ENCODE results near the gene BMPR1A. TPM values are rescaled to one million over a fixed set of nuclear protein-coding genes. Genes with fewer than 3 reads are reported as not detected.
A peak's percentile ranks its signal among the peaks of the same experiment; 100 is the strongest.

The BMPR1A gene
- total RNA-seq, 2 donors from 2014 or later = 53.9 to 58.1 TPM

- Histone ChIP-seq H3K36me3 (no peaks in the 10 kb centered on the region), H3K9me3 (no peaks in the 10 kb centered on the region), H3K27ac (peak overlapping the region; percentile 95 to 96), H3K4me1 (replicated peaks) (peaks cover 9% of the 10 kb centered on the region), H3K27me3 (replicated peaks; ENCODE audit: insufficient read depth) (no peaks in the 10 kb centered on the region), H3K4me3 (no peak overlapping the region)
- intact Hi-C loops (cut with DNase I) = loop anchor here (2.0 kb wide), 1 partner anchor 21 kb away; no protein-coding TSS in a partner anchor
- DNase-seq (ENCODE audit: low spot score) = peak; percentile 36
- TF ChIP-seq, protein P1, sequence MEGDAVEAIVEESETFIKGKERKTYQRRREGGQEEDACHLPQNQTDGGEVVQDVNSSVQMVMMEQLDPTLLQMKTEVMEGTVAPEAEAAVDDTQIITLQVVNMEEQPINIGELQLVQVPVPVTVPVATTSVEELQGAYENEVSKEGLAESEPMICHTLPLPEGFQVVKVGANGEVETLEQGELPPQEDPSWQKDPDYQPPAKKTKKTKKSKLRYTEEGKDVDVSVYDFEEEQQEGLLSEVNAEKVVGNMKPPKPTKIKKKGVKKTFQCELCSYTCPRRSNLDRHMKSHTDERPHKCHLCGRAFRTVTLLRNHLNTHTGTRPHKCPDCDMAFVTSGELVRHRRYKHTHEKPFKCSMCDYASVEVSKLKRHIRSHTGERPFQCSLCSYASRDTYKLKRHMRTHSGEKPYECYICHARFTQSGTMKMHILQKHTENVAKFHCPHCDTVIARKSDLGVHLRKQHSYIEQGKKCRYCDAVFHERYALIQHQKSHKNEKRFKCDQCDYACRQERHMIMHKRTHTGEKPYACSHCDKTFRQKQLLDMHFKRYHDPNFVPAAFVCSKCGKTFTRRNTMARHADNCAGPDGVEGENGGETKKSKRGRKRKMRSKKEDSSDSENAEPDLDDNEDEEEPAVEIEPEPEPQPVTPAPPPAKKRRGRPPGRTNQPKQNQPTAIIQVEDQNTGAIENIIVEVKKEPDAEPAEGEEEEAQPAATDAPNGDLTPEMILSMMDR (IDR thresholded peaks at IDR 0.05) = no peak
- TF ChIP-seq POLR2A (IDR thresholded peaks at IDR 0.05) (no peak), POLR2AphosphoS5 (IDR thresholded peaks at IDR 0.05) (no peak)
- WGBS = 53% methylated on average over 12 of the region's 12 CpGs
Measured at GRCh38 chr10:86753638-86754434, 2.6 kb upstream of the BMPR1A start.

DNA sequence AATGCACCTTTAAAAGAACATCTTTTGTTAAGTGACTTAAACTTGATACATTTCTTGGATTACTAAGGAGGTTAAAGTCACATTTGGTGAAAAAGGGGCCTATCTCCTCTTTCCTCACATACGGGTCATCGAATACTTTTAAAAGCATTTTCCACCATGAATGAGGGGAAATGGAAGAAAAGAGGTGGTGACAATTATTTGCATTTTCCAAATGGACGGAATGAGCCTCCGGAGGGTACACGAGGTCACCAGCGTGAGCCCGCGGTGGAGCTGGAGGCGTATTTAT is 1.0 kb upstream of the BMPR1A start:
- no peaks in the 10 kb centered on the region for H3K36me3 ChIP-seq
- no peaks in the 10 kb centered on the region for H3K9me3 ChIP-seq
- 2% methylated on average over 9 of the region's 9 CpGs for WGBS
- H3K27me3 ChIP-seq (replicated peaks; ENCODE audit: insufficient read depth) = no peaks in the 10 kb centered on the region
- intact Hi-C loops (cut with DNase I) = loop anchor here (2.0 to 5.0 kb wide), 3 partner anchors 23 to 147 kb away; no protein-coding TSS in a partner anchor
- H3K4me3 ChIP-seq = peak overlapping the region; percentile 82 to 91
- peak overlapping the region; percentile 95 to 96 for H3K27ac ChIP-seq
- DNase-seq (ENCODE audit: low spot score) = no peak
- TF ChIP-seq POLR2A (IDR thresholded peaks at IDR 0.05) (no peak), POLR2AphosphoS5 (IDR thresholded peaks at IDR 0.05) (peak; percentile 31)
- TF ChIP-seq, protein P1 (IDR thresholded peaks at IDR 0.05) = no peak
- peaks cover 9% of the 10 kb centered on the region for H3K4me1 ChIP-seq (replicated peaks)

DNA sequence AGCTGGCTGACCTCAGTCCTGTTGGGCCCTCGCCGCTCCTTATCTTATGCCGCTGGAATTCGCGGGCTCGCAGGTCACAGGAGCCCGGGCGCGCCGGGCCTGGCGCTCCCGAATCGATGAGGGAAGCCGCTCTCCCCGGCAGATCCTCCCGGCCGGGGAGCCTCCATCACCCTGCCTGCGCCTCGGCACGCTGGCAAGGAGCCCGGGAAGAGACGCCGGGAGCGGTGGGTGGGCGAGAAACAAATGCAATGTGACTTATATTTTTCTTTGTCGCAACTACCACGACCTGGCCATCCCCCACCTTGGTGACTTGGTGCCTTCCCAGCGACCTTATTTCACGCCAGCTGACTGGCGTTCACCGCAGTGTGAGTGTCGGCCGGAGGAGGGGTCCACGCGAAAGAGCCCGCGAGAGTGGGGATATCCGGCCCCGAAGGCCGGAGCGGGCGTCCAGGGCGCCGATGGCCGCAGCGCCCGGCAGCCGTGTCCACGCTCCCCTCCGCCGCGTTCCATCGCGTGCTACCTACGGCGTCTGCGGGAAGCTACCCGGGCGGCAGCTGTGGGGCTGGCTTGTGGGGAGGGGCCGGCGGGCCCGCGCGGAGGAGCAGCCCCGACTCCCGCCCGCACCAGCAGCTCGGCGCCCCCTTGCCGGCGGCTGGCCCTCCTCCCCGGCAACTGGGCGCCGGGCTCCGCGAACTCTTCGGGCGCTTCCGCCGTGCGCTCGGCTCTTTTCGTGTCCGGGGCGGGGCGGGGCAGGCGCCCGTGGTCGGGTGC is 494 bp upstream of the BMPR1A start:
- Histone ChIP-seq H3K36me3 (no peaks in the 10 kb centered on the region), H3K9me3 (no peaks in the 10 kb centered on the region), H3K4me3 (peak overlapping the region; percentile 82 to 91), H3K27ac (peak overlapping the region; percentile 95 to 96), H3K4me1 (replicated peaks) (peaks cover 9% of the 10 kb centered on the region), H3K27me3 (replicated peaks; ENCODE audit: insufficient read depth) (no peaks in the 10 kb centered on the region)
- WGBS = under 1% methylated on average over 61 of the region's 89 CpGs
- DNase-seq (ENCODE audit: low spot score) = peak; percentile 61
- intact Hi-C loops (cut with DNase I) = loop anchor here (2.0 to 5.0 kb wide), 3 partner anchors 23 to 146 kb away; no protein-coding TSS in a partner anchor
- TF ChIP-seq, protein P1 (IDR thresholded peaks at IDR 0.05) = no peak
- TF ChIP-seq POLR2AphosphoS5 (IDR thresholded peaks at IDR 0.05) (no peak), POLR2A (IDR thresholded peaks at IDR 0.05) (peak; percentile 61)

DNA sequence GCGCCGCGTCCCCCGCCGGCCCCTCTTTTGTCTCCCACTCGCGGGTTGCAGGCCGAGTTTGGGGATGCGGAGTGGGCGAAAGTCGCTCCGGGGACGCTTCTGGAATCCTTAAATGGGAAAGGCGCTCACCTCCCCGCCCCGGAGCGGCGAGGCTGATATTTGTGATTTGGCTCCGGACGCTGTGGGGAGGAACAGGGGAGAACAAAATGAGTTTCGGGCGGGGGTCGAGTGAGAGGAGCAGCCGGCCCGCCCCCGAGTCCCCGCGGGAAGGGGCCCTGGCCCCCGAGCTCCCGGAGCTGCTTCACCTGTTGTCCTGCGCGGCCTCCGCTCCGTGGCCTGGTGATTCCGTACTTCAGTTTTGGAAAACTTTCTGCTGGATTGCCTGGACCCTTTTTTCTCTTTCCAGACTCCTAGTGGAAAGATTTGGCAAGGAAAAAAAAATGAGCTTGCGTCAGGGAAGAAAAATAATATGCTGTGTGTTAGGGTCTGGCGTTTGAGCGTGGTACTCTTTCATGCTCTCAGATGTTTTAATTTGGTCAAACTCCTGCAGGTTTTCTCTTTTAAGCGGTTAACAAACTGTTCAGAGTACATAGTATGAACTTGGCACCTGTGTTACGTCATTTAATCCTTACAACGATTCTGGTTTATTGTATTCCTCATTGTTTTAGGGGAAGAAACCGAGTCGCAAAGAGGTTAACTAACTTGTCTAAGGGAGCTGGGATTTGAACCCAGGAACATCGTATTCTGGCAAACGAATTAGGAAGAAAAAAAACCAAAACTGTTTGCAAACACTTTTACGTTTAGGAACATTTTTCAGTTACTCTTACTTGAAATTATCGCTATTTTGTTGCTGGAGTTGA is 924 bp downstream of the BMPR1A start:
- H3K27me3 ChIP-seq (replicated peaks; ENCODE audit: insufficient read depth) = no peaks in the 10 kb centered on the region
- intact Hi-C loops (cut with DNase I) = loop anchor here (1.0 to 5.0 kb wide), 3 partner anchors 40 to 145 kb away; no protein-coding TSS in a partner anchor
- peaks cover 9% of the 10 kb centered on the region for H3K4me1 ChIP-seq (replicated peaks)
- peak; percentile 26 for DNase-seq (ENCODE audit: low spot score)
- H3K36me3 ChIP-seq = no peaks in the 10 kb centered on the region
- 2% methylated on average over 47 of the region's 47 CpGs for WGBS
- H3K9me3 ChIP-seq = no peaks in the 10 kb centered on the region
- TF ChIP-seq POLR2A (IDR thresholded peaks at IDR 0.05) (no peak), POLR2AphosphoS5 (IDR thresholded peaks at IDR 0.05) (peak; percentile 12)
- TF ChIP-seq, protein P1 (IDR thresholded peaks at IDR 0.05) = peak in 2 of 4 experiments; percentile 10 to 22
- H3K27ac ChIP-seq = peak overlapping the region; percentile 93 to 95
- peak overlapping the region; percentile 82 to 91 for H3K4me3 ChIP-seq
